ENCODE results near the gene MRPS22.
"Not testable (repeated sequence)": the region's sequence is repeated elsewhere in the genome, so short reads cannot be mapped to it uniquely, and the experiment has no call there.

MRPS22 gene

GRCh38 chr3:139312416-139312815 is 31.4 kb upstream of the MRPS22 start:
- no peak for DNase-seq

GRCh38 chr3:139312959-139313358 is 30.9 kb upstream of the MRPS22 start:
- no peak for DNase-seq

- DNase-seq = no peak
These were observed 29.9 kb upstream of the MRPS22 start for GRCh38 chr3:139313921-139314320.

- DNase-seq = no peak
These were observed 26.6 kb upstream of the MRPS22 start for GRCh38 chr3:139317215-139317614.

- no peak for DNase-seq
These were observed 26.0 kb upstream of the MRPS22 start for GRCh38 chr3:139317660-139318430.

- DNase-seq = no peak
These were observed 25.4 kb upstream of the MRPS22 start for GRCh38 chr3:139318431-139318816.

GRCh38 chr3:139318826-139319225 is 25.0 kb upstream of the MRPS22 start:
- no peak for DNase-seq

GRCh38 chr3:139319428-139320402 is 24.1 kb upstream of the MRPS22 start:
- DNase-seq = peak in 2 of 3 donors; percentile 14 to 24

GRCh38 chr3:139320551-139321309 is 23.1 kb upstream of the MRPS22 start:
- DNase-seq = no peak

GRCh38 chr3:139322346-139322745 is 21.5 kb upstream of the MRPS22 start:
- no peak for DNase-seq

GRCh38 chr3:139323146-139323545 is 20.7 kb upstream of the MRPS22 start:
- DNase-seq = no peak

- no peak for DNase-seq
These were observed 19.4 kb upstream of the MRPS22 start for GRCh38 chr3:139324456-139324855.

GRCh38 chr3:139325551-139325950 is 18.3 kb upstream of the MRPS22 start:
- no peak for DNase-seq

- DNase-seq = no peak
These were observed 17.7 kb upstream of the MRPS22 start for GRCh38 chr3:139326131-139326530.

GRCh38 chr3:139326707-139327106 is 17.1 kb upstream of the MRPS22 start:
- DNase-seq = no peak

- DNase-seq = no peak
These were observed 16.6 kb upstream of the MRPS22 start for GRCh38 chr3:139327231-139327630.

- peak in 1 of 3 donors; percentile 8 for DNase-seq
These were observed 16.0 kb upstream of the MRPS22 start for GRCh38 chr3:139327861-139328260.

- DNase-seq = no peak
These were observed 15.5 kb upstream of the MRPS22 start for GRCh38 chr3:139328356-139328755.

- peak; percentile 92 to 96 (median 95) for DNase-seq
These were observed 14.4 kb upstream of the MRPS22 start for GRCh38 chr3:139329364-139329850.

GRCh38 chr3:139332092-139332491 is 11.7 kb upstream of the MRPS22 start:
- peak in 1 of 3 donors; percentile 13 for DNase-seq

GRCh38 chr3:139334675-139335074 is 9.1 kb upstream of the MRPS22 start:
- not testable (repeated sequence) for DNase-seq

GRCh38 chr3:139338405-139338804 is 5.4 kb upstream of the MRPS22 start:
- no peak for DNase-seq
